DND-41 (cell line): ENCODE measurements around the gene SLC45A1.

Experiments
- ATAC-seq: fragments of 200-7000 bp; cut with Tn5 transposase; 3 replicates; pipeline ENCODE4 v1.9.1; 2021; ENCODE audit warnings: low read depth; ENCODE audit not compliant: insufficient read depth
- DNase-seq: peaks from one replicate; pipeline ENCODE4 v3.0.0-alpha.2; 2020
- H2AFZ ChIP-seq: 2 replicates; pipeline ENCODE4 v1.6.0; 2012; ENCODE audit warnings: low read depth, low read length
- H3K27ac ChIP-seq: 2 replicates; pipeline ENCODE4 v1.5.1; 2012; ENCODE audit warnings: low read length, inconsistent platforms
- H3K27me3 ChIP-seq: fragments of 200-600 bp; sonication (generic); 2 replicates; pipeline ENCODE4 v1.6.0; 2012; ENCODE audit warnings: low read length, mild to moderate bottlenecking, inconsistent platforms; ENCODE audit not compliant: insufficient read depth, poor library complexity
- H3K36me3 ChIP-seq: 2 replicates; pipeline ENCODE4 v1.5.1; 2012; ENCODE audit warnings: low read length, inconsistent platforms; ENCODE audit not compliant: insufficient read depth
- H3K4me1 ChIP-seq: 2 replicates; pipeline ENCODE4 v1.5.1; 2012; ENCODE audit warnings: mild to moderate bottlenecking, low read length; ENCODE audit not compliant: insufficient read depth
- H3K4me2 ChIP-seq: 2 replicates; pipeline ENCODE4 v1.6.0; 2012; ENCODE audit warnings: mild to moderate bottlenecking, moderate library complexity, low read length, inconsistent platforms; ENCODE audit not compliant: insufficient read depth
- H3K4me3 ChIP-seq, 2 experiments: fragments of 200-600 bp in 1 of 2; shearing (Covaris generic) in 1 of 2; 2 replicates each; pipeline ENCODE4 v1.5.1; 2012 to 2016; ENCODE audit warnings: inconsistent platforms in 2 of 2, low read length in 2 of 2, mild to moderate bottlenecking in 2 of 2, low read depth in 1 of 2, moderate library complexity in 1 of 2
- H3K79me2 ChIP-seq: 2 replicates; pipeline ENCODE4 v1.6.0; 2012; ENCODE audit warnings: low read length, inconsistent platforms; ENCODE audit not compliant: insufficient read depth
- H3K9ac ChIP-seq: 2 replicates; pipeline ENCODE4 v1.6.0; 2012; ENCODE audit warnings: low read depth, mild to moderate bottlenecking, inconsistent platforms, low read length, moderate library complexity
- H3K9me3 ChIP-seq: 2 replicates; pipeline ENCODE4 v1.5.1; 2012; ENCODE audit warnings: low read length, moderate library complexity, mild to moderate bottlenecking, inconsistent platforms; ENCODE audit not compliant: insufficient read depth, severe bottlenecking
- H4K20me1 ChIP-seq: 2 replicates; pipeline ENCODE4 v1.6.0; 2012; ENCODE audit warnings: low read length; ENCODE audit not compliant: insufficient read depth
- CTCF ChIP-seq: IDR thresholded peaks from 2 replicates; pipeline ENCODE4 v1.5.1; 2012; ENCODE audit warnings: borderline replicate concordance, low read length, moderate library complexity, mild to moderate bottlenecking; ENCODE audit not compliant: poor library complexity, severe bottlenecking; ENCODE audit errors: extremely low read depth
- EZH2 ChIP-seq: IDR thresholded peaks from 3 replicates; pipeline ENCODE4 v1.6.1; 2012; ENCODE audit warnings: borderline replicate concordance, low read depth, mild to moderate bottlenecking, moderate library complexity, low read length, inconsistent platforms; ENCODE audit not compliant: severe bottlenecking

The SLC45A1 gene

DNA sequence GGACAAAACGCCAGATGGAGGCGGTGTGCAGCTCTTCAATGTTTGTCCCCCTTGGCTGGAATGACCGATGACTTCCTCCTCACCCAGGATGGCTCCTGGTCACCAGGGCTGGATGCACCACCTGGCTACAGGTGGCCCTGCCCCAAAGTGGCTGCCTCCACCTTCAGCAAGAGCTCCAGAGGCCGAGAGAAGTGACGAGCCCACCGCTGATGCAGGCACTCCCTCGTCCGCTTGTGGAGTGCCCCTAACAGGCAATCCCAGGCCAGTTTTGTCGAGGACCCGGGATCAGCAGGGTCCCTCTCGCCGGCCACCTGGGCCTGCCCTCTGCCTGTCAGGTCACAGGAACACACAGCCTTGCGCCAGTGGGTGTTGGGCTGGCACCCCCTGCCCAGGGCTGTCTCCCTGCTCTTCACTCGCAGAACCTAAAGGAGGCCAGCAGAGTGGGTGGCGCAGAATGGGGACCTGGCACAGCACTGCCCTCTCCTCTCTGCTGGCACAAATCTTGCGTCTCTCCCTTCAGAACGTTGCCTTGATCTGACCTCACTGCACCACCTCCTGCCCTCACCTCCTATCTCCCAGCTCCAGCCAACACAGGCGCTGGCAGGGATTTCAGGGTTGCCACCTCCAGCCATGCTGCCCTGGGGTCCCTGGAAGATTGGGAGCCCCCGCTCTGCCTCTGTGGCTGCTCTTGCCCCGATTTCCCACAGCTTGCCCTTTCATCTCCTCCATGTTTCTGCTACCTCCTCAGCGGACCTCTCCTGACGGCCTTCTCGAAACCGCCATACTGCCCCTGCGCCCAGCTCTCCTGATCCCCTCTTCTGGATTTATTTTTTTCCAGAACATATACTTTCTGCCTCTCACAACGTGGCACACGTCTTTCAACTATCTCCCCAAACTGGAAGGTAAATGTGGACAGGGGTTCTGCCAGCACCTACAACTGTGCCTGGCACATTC is 38.6 kb downstream of the SLC45A1 start:
- Histone ChIP-seq H3K4me1 (no peaks in the 10 kb centered on the region), H3K4me2 (no peak overlapping the region), H3K27me3 (no peaks in the 10 kb centered on the region), H4K20me1 (peaks cover 7% of the 10 kb centered on the region), H2AFZ (no peak overlapping the region), H3K9ac (no peak overlapping the region), H3K9me3 (no peaks in the 10 kb centered on the region), H3K79me2 (no peaks in the 10 kb centered on the region), H3K36me3 (peaks cover 66% of the 10 kb centered on the region), H3K27ac (no peak overlapping the region), H3K4me3 (no peak overlapping the region)
- no peak for TF ChIP-seq EZH2
- no peak for TF ChIP-seq CTCF
- DNase-seq (no peak), ATAC-seq (no peak)

DNA sequence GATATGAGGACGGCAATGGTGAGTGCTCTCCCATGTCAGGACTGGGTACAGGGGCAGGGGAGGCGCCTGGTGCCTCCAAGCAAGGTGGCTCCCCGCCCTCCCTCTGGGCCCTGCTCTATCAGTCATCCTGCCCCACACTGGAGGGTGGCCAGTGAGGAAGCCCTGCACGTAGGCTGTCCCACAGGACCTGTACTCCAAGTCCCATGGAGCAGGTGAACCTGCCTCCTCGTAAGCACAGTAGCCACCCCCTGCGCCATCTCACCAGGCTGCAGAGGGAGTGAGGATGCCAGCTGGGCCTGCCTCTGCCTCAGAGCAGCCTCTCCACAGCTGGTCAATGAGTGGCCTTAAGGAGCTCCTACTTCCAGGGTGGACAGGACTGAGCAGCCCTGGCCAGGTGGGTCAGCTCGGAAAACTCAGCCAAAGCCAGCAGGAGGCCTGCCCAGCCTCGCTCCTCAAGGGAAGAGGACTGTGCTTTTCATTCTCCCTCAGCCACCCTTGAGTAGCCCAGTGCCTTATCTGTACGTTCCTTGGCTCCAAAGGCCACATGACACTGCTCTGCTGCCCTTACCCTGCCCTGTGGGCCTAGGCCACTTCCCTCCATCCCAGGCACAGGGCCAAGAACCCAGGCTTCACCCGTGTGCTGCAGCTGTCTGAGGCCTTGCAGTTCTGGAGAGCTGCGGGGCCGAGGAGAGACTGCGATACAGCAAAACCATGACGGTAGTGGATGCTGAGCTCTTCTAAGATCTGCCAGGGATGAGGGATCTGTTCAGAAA is 39.6 kb downstream of the SLC45A1 start:
- Histone ChIP-seq H3K27me3 (no peaks in the 10 kb centered on the region), H3K79me2 (no peaks in the 10 kb centered on the region), H3K36me3 (peaks cover 76% of the 10 kb centered on the region), H3K4me1 (no peaks in the 10 kb centered on the region), H3K9ac (no peak overlapping the region), H3K4me3 (no peak overlapping the region), H3K4me2 (no peak overlapping the region), H3K9me3 (no peaks in the 10 kb centered on the region), H3K27ac (no peak overlapping the region), H2AFZ (no peak overlapping the region), H4K20me1 (peaks cover 7% of the 10 kb centered on the region)
- no peak for TF ChIP-seq EZH2
- TF ChIP-seq CTCF = no peak
- DNase-seq (no peak), ATAC-seq (no peak)

DNA sequence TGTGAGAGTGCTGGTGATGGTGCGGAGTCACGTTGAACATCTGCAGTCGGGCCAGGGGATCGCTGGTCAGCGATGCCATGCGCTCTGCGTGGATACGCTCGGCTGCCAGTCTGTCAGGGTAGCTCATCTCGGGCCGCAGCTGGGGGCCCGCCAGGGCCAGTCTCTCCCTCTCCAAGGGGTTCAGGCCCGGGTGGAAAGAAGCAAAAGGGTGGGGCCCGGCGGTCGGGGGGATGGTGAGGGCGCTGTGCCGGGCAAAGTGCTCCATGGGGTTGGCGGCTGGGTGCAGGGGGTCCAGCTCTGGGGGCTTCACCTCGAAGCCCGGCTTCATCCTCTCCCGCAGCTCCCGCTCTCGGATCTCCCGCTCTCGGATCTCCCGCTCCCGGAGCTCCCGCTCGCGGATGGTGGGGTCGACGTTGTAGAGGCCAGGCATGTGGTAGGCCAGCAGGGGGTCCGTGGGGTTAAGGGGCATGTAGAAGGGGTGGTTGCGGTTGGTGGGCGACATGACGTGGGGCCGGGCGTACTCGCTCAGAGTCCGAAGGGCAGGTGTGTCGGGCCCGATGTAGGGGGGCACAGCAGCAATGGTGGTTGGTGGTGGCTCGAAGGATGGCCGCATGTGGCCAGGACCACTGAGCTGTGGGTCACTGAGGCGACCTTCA is 40.5 kb downstream of the SLC45A1 start:
- H3K4me3 ChIP-seq = no peak overlapping the region
- no peak overlapping the region for H3K27ac ChIP-seq
- no peaks in the 10 kb centered on the region for H3K4me1 ChIP-seq
- DNase-seq (no peak), ATAC-seq (no peak)
- peaks cover 81% of the 10 kb centered on the region for H3K36me3 ChIP-seq
- H2AFZ ChIP-seq = no peak overlapping the region
- H3K9ac ChIP-seq = no peak overlapping the region
- H3K27me3 ChIP-seq = no peaks in the 10 kb centered on the region
- H4K20me1 ChIP-seq = peaks cover 7% of the 10 kb centered on the region; the same call in 1 of the 2 replicates
- no peaks in the 10 kb centered on the region for H3K79me2 ChIP-seq
- TF ChIP-seq EZH2 (no peak), CTCF (no peak)
- no peaks in the 10 kb centered on the region for H3K9me3 ChIP-seq
- no peak overlapping the region for H3K4me2 ChIP-seq
